Measurements from ENCODE around the gene ARFGEF2.

DNA sequence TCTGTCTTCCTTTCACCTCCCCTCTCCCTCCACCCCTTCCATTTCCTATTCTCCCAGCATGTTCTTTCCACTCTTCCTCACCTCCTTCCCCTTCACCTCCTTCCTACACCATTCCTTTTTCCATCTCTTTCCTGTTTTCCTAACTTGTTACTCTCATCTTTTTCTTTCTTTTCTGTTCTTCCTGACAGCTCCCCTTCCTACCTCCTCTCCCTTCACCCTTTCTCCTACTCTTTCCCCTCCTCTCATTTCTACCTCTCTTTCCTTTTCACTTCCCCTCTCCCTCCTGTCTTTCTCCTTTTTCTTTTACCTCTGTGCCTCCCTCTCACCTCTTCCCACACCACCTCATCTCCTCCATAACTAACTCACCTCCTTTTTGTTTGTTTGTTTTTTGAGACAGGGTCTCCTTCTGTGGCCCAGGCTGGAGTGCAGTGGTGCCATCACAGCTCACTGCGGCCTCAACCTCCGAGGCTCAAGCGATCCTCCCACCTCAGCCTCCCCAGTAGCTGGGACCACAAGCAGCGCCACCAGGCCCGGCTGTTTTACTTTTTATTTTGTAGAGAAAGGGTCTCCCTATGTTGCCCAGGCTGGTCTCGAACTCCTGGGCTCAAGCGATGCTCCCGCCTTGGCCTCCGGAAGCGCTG is 864 bp upstream of the ARFGEF2 start:
- no peak for TF ChIP-seq POLR2AphosphoS5 (IDR thresholded peaks at IDR 0.05; ENCODE audit: insufficient read depth in 1 of 2, low read depth in 1 of 2)
- TF ChIP-seq, protein P1, sequence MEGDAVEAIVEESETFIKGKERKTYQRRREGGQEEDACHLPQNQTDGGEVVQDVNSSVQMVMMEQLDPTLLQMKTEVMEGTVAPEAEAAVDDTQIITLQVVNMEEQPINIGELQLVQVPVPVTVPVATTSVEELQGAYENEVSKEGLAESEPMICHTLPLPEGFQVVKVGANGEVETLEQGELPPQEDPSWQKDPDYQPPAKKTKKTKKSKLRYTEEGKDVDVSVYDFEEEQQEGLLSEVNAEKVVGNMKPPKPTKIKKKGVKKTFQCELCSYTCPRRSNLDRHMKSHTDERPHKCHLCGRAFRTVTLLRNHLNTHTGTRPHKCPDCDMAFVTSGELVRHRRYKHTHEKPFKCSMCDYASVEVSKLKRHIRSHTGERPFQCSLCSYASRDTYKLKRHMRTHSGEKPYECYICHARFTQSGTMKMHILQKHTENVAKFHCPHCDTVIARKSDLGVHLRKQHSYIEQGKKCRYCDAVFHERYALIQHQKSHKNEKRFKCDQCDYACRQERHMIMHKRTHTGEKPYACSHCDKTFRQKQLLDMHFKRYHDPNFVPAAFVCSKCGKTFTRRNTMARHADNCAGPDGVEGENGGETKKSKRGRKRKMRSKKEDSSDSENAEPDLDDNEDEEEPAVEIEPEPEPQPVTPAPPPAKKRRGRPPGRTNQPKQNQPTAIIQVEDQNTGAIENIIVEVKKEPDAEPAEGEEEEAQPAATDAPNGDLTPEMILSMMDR (IDR thresholded peaks at IDR 0.05) = no peak
